GM21825 (cell line): Measurements from ENCODE around the gene PTPN5.

Experiments
- ATAC-seq: cut with Tn5 transposase; IDR thresholded peaks from one replicate; pipeline ENCODE4 v1.9.1; 2021; ENCODE audit warnings: mild to moderate bottlenecking, moderate library complexity; ENCODE audit not compliant: unreplicated experiment

Gene PTPN5

GRCh38 chr11:18773681-18774080 lies 17.9 kb downstream of the PTPN5 start:
- no peak for ATAC-seq

GRCh38 chr11:18773104-18773503 lies 18.5 kb downstream of the PTPN5 start:
- no peak for ATAC-seq

GRCh38 chr11:18772211-18772610 lies 19.4 kb downstream of the PTPN5 start:
- ATAC-seq, result no peak

DNA sequence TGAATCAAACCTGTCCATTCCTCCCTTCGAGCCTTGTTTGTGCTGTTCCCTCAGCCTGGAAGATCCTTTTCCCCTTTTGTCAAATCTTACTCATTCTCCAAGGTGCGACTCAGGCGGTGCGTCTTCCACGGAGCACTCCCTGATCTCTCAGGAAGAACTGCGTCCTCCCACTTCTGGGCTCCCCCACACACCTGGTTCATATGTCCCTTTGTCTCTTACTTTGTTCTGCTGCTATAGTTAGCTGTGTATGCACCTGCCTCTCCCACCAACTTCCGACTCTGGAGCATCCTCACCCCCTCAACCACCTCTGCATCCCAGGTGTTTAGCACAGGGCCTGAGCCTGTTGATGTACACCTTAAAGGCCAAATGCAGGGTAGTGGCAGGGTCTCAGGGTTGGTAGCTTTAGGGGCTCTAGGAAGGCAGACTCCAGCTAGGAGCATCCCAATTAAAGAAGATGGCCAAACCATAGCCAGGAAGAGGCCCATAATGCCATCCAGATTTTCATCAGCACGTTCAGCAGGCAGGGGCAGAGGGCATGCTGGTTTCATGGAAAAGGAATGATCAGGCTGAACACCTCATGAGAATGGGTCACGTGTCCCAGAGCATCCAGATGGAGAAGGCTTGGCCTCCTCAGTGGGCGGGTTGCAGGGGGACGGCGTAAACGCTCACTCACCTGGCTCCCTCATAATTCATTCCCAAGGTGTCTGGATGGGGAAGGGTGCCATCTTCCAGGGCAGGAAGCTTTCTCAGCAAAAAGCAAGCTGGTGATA lies 20.1 kb downstream of the PTPN5 start:
- ATAC-seq, result no peak

DNA sequence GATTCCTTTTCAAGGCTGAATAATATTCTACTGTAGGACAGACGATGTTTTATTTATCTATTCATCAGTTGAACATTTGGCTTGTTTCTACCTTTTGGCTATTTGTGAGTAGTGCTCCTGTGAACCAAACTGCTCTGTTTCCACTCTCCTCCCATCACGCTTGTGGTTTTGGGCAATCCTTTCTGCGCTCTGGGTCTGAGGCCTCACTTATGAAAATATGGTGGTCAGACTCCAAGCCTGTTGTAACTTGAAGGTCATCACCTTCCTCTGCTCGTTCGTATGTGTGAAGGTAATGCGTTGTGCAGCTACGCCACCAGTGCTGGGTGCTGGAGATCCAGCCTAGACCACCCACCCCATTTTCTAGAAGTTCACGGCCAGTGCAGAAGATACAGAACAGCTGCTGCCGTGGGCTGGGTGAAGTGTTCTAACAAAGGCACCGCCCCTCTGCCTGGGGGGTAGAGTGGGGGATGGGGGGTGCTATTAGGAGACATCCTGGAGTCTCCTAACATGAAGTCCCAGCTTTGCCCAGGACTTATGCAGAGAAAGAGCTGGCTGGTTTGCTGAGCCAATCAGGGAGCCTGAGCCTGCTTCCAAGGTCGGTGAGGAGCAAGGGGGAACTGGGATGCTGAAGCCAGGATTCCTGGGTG lies 21.0 kb downstream of the PTPN5 start:
- ATAC-seq, result no peak

GRCh38 chr11:18769802-18770456 lies 21.7 kb downstream of the PTPN5 start:
- ATAC-seq, result peak; percentile 70

DNA sequence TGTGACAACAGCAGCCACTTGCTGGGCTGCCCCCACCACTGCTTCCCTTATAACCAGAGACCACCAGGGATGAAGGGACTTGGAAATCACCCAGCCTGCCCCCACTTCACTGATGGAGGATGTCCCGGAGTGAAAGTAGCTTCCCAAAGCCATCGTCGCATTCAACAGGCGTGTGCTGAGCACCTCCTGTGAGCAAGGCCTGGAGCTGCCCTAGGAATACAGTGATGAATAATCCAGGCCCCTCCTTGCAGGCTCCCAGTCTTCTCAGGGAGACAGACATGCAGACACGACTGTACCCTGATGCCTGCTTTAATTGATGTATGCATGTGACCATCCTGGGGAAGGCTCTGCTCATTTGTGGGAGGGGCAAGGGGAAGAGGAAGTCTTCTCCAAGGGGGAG lies 22.6 kb downstream of the PTPN5 start:
- ATAC-seq, result no peak

- ATAC-seq, result peak; percentile 86
These were observed 23.1 kb downstream of the PTPN5 start for GRCh38 chr11:18768472-18768901.

DNA sequence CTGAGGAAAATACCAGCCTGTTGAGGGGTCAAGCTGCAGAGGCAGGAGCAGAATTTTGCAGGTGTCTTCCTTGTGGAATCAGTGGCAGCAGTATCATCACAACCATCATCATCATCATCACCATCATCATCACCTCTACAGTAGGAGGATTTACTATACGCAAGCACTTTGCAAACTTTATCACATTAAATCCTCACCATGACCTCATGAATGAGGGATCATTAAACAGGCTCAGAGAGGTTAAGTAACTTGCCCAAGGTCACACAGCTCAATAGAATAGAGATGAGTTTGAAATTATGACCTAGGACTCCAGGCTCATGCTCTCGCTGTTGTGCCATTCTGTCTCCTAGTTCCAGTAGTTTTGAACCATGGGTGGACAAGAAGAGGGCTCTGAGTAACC lies 25.6 kb downstream of the PTPN5 start:
- ATAC-seq, result no peak

GRCh38 chr11:18765554-18765953 lies 26.0 kb downstream of the PTPN5 start:
- no peak for ATAC-seq

- no peak for ATAC-seq
These were observed 29.9 kb downstream of the PTPN5 start for GRCh38 chr11:18761741-18762140.

- no peak for ATAC-seq
These were observed 30.5 kb downstream of the PTPN5 start for GRCh38 chr11:18761144-18761543.

DNA sequence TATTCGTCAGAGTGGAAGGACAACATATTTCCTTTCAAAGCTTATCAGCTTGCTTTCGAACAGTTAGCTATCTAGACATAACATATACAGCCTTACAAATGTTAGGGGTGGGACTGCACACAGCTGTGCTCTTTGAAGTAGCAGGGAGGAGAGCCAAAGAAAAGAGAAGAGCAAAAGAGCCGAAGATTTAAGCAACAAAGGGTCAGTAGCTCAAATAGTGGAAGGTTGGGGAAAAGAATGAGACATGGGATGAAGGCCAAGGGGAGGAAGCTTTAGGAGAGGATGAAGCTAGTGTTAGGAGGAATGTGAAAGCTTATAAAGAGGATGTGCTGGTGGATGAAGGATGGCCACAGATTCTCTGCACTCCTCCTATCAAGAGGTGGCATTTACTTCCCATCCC lies 33.8 kb downstream of the PTPN5 start:
- no peak for ATAC-seq

DNA sequence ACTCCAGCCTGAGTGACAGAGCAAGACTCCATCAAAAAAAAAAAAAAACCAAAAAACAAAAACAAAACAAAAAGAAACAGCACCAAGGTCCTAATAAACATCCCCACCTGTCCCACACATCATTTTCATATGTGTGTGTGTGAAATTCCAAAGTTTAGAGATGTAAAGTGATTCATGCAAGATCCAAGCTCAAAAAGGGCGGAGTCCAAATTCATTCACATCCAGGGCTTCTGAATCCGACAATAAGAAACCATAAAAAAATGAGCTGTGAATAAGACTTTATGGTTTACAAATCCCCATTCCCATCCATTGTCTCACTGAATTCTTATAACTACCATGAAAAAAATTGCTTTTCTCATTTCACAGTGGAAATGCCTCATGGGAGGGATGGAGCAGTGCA lies 34.7 kb downstream of the PTPN5 start:
- ATAC-seq, result no peak

DNA sequence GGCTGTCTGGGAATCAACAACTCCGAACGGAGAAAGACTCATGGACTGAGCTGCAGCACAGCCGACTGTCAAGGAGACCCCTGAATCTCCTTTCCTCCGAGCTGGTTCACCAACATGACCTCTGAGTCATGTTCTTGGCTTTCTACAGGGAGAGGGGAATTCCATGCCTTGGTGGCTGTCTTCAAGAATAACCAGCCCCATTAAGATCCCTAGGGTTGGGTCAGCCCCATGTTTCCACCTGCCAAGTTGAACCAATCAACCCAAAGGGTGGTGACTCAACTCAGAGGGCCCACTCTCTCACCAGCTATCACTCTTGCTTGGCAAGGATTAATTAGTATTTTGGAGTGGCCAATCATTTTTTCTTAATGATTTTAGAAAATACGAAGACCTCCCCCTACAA lies 37.3 kb downstream of the PTPN5 start:
- ATAC-seq, result no peak

GRCh38 chr11:18752502-18752901 lies 39.1 kb downstream of the PTPN5 start:
- no peak for ATAC-seq

- no peak for ATAC-seq
These were observed 40.7 kb downstream of the PTPN5 start for GRCh38 chr11:18750944-18751343.

- no peak for ATAC-seq
These were observed 41.8 kb downstream of the PTPN5 start for GRCh38 chr11:18749681-18750319.

DNA sequence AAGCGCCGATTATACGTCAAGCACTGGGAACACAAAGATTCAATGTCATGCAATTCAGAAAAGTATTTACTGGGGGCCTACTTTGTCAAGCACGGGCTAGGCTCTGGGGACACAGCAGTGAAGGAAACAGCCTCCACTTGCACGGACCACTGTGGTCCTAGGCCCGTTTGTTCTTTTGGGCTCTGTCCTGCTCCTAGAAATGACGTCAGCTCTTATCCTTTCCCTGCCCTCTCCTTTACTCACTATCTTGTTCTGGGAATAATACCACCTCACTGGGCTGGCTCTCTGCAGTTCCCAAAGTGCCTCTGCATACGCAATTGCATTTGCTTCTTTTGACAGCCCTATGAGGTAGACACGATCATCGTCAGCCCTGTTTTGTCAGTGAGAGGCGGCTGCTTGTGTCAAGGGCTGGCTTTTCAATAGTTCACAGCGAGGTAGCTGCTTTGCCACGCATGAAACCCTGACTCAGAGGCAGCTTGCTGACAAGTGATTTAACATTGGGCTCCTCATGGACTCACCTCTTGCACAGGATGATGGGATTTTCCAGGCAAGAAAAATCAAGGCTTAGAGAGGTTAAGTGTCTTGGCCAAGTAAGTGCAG lies 42.7 kb downstream of the PTPN5 start:
- ATAC-seq, result no peak

DNA sequence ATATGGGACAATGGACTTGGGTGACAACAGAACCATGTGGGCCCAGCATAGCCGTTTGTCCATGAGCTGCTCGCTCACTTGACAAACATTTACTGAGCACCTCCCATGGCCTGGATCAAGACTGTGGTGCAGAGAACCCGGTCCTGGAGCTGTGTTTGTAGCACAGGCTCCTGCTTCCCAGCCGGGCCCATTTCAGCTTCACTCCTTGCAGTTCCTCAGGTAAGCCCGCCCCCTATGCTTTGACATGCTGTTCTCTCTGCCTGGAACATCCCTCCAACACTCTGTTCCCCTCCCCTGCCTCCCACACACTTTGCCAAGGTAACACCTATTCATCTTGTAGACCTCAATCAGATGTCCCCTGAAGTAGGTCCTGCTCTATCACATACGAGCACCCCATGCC lies 46.3 kb downstream of the PTPN5 start:
- ATAC-seq, result no peak

DNA sequence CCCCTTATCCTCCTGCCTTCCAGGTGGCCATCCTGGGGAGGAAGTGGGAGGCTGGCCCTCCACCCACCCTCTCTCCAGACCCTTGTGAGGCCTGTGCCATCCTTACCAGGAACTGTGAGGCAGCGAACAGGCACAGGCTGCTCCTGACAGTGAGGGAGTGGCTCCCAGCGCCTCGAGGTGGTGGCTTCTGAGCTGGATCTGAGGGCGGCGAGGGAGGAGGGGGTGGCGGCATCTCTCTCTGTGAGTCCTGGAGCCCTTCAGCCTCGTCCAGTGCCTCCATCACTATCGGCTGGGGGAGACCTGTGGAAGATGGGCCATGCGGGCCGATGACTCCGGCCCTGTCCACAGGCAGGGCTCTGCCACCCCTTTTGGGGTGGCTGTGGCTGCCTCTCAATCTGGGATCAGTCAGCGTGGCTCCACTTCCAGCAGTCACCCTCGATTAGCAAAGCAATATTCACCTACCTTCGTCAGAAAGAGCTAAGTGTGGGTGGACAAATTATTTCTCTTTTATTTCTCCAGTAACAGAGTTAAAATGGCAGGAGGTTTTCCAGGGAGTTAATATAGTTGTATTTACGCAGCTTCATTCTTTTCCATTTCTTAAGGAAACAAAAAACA lies 47.6 kb downstream of the PTPN5 start:
- ATAC-seq, result no peak
